ENCODE results near the gene HLA-F.

The HLA-F gene

GRCh38 chr6:29745855-29746449 is 22.7 kb downstream of the HLA-F start:
- Histone ChIP-seq H3K4me3 (ENCODE audit: low read depth, low read length) (no peak overlapping the region), H3K27me3 (replicated peaks) (peaks cover 2% of the 10 kb centered on the region), H3K27ac (no peak overlapping the region), H3K36me3 (replicated peaks) (no peaks in the 10 kb centered on the region)
- DNase-seq: no peak
- no peak for TF ChIP-seq CTCF (IDR thresholded peaks at IDR 0.05; ENCODE audit: low read depth, low read length, missing control alignments)
- in situ Hi-C loops (cut with HindIII; ENCODE audit: low pct_ligation_motif_present, low sequenced_read_pairs): loop anchor here (25.0 kb wide), 1 partner anchor 91 kb away; the partner anchor contains the start of gene HLA-G

GRCh38 chr6:29746846-29747687 is 23.8 kb downstream of the HLA-F start:
- in situ Hi-C loops (cut with HindIII; ENCODE audit: low pct_ligation_motif_present, low sequenced_read_pairs): loop anchor here (25.0 kb wide), 1 partner anchor 90 kb away; the partner anchor contains the start of gene HLA-G
- Histone ChIP-seq H3K36me3 (replicated peaks) (no peaks in the 10 kb centered on the region), H3K27ac (no peak overlapping the region), H3K27me3 (replicated peaks) (peaks cover 2% of the 10 kb centered on the region), H3K4me3 (ENCODE audit: low read depth, low read length) (no peak overlapping the region)
- no peak for TF ChIP-seq CTCF (IDR thresholded peaks at IDR 0.05; ENCODE audit: low read depth, low read length, missing control alignments)
- DNase-seq: no peak

GRCh38 chr6:29747688-29748250 is 24.5 kb downstream of the HLA-F start:
- no peak for TF ChIP-seq CTCF (IDR thresholded peaks at IDR 0.05; ENCODE audit: low read depth, low read length, missing control alignments)
- Histone ChIP-seq H3K27ac (no peak overlapping the region), H3K4me3 (ENCODE audit: low read depth, low read length) (peak overlapping the region; percentile 70), H3K27me3 (replicated peaks) (peaks cover 2% of the 10 kb centered on the region), H3K36me3 (replicated peaks) (no peaks in the 10 kb centered on the region)
- in situ Hi-C loops (cut with HindIII; ENCODE audit: low pct_ligation_motif_present, low sequenced_read_pairs): loop anchor here (25.0 kb wide), 1 partner anchor 90 kb away; the partner anchor contains the start of gene HLA-G
- no peak for DNase-seq

GRCh38 chr6:29748391-29749307 is 25.4 kb downstream of the HLA-F start:
- Histone ChIP-seq H3K36me3 (replicated peaks) (no peaks in the 10 kb centered on the region), H3K4me3 (ENCODE audit: low read depth, low read length) (peak overlapping the region; percentile 70), H3K27ac (no peak overlapping the region), H3K27me3 (replicated peaks) (peaks cover 2% of the 10 kb centered on the region)
- no peak for TF ChIP-seq CTCF (IDR thresholded peaks at IDR 0.05; ENCODE audit: low read depth, low read length, missing control alignments)
- in situ Hi-C loops (cut with HindIII; ENCODE audit: low pct_ligation_motif_present, low sequenced_read_pairs): loop anchor here (25.0 kb wide), 1 partner anchor 89 kb away; the partner anchor contains the start of gene HLA-G
- peak; percentile 59 for DNase-seq

- in situ Hi-C loops (cut with HindIII; ENCODE audit: low pct_ligation_motif_present, low sequenced_read_pairs): loop anchor here (25.0 kb wide), 1 partner anchor 88 kb away; the partner anchor contains the start of gene HLA-G
- Histone ChIP-seq H3K27ac (no peak overlapping the region), H3K4me3 (ENCODE audit: low read depth, low read length) (peak overlapping the region; percentile 70), H3K36me3 (replicated peaks) (no peaks in the 10 kb centered on the region), H3K27me3 (replicated peaks) (peaks cover 2% of the 10 kb centered on the region)
- no peak for DNase-seq
- no peak for TF ChIP-seq CTCF (IDR thresholded peaks at IDR 0.05; ENCODE audit: low read depth, low read length, missing control alignments)
Observed at GRCh38 chr6:29749308-29749662, 26.1 kb downstream of the HLA-F start.

All from brain microvascular endothelial cell (primary cell).